ENCODE results near the gene HSF2.
A peak's percentile ranks its signal among the peaks of the same experiment; 100 is the strongest.
"Not testable (repeated sequence)": the region's sequence is repeated elsewhere in the genome, so short reads cannot be mapped to it uniquely, and the experiment has no call there.

The HSF2 gene

DNA sequence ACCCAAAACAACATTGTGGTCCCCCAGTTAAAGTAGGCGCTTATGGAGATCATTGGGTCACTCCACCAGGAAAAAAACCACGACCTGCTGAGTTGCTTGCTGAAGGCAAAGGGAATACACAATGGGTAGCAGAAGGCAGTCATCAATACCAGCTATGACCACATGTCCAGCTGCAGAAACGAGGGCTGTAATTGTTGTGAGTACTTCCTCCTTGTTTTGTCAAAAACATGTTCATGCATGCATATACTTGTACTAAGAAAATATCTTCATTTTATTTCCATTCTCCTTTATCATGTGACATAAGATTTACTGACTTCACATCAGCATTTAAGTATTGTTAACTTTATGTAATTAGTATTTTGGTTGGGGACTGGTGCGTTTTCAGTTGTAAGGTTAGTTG, 55.2 kb downstream of the HSF2 start:
- no peak for DNase-seq (ENCODE audit: low read depth in 2 of 2)

DNA sequence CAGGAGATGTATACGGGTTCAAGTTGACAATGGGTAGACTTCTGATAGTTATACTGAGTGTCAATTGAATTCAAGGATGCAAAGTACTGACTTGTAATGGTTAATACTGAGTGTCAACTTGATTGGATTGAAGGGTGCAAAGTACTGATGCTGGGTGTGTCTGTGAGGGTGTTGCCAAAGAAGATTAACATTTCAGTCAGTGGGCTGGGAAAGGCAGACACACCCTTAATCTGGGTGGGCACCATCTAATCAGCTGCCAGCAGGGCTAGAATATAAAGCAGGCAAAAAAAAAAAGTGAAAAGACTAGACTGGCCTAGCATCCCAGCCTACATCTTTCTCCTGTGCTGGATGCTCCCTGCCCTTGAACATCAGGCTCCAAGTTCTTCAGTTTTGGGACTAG, 55.7 kb downstream of the HSF2 start:
- not testable (repeated sequence) for DNase-seq (ENCODE audit: low read depth in 2 of 2)

DNA sequence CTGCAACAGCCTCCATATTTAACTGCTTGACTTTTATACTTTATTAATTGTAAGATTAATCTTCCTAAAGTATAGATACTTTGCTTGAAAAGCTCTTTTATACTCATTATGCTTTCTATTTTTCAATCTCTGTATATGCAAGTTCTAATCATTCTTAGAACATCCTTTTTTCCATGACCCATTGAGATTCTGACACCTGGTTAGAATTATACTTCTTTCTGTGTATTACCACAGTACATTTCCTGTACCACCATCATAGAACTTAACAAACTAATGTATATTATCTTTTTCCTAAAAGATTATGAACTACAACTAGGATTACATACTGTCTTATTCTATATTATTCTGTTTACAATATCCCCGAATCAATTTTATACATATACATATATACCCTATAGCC, 58.6 kb downstream of the HSF2 start:
- DNase-seq (ENCODE audit: low read depth in 2 of 2) = no peak

DNA sequence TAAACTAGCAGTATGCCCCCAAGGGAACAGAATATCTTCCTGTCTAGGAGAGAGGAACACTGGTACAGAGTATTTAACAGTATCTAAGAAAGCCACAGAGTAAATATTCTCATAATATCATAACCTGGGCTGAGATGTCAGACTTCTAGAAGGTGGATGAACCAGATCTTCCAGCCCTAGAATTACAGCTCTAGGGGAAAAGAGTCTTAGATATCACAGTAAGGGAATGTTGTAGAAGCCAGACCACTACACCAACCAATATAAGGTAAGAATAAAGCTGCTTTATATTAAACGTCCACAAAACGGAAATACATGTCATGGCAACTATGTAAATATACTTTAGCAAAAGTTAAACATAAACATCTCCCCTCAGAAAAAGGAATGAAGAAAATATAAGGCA, 59.8 kb downstream of the HSF2 start:
- DNase-seq (ENCODE audit: low read depth in 2 of 2) = no peak

GRCh38 chr6:122459865-122460416, 60.5 kb downstream of the HSF2 start:
- DNase-seq (ENCODE audit: low read depth in 2 of 2) = not testable (repeated sequence)

DNA sequence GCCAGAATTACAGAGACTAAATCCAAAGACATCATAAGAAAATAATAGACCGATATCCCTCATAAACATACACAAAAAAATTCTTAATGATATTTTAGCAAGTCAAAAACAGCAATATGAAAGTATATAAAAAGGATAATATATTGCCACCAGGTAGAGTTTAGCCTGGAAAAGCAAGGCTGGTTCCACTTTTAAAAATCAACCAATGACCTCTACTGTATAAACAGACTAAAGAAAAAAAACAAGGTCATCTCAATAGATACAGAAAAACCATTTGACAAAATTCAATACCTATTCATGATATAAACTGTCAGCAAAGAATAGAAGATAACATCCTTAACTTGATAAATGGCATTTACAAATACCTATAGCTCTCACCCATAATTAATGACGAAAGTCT, 62.4 kb downstream of the HSF2 start:
- DNase-seq (ENCODE audit: low read depth in 2 of 2) = no peak

DNA sequence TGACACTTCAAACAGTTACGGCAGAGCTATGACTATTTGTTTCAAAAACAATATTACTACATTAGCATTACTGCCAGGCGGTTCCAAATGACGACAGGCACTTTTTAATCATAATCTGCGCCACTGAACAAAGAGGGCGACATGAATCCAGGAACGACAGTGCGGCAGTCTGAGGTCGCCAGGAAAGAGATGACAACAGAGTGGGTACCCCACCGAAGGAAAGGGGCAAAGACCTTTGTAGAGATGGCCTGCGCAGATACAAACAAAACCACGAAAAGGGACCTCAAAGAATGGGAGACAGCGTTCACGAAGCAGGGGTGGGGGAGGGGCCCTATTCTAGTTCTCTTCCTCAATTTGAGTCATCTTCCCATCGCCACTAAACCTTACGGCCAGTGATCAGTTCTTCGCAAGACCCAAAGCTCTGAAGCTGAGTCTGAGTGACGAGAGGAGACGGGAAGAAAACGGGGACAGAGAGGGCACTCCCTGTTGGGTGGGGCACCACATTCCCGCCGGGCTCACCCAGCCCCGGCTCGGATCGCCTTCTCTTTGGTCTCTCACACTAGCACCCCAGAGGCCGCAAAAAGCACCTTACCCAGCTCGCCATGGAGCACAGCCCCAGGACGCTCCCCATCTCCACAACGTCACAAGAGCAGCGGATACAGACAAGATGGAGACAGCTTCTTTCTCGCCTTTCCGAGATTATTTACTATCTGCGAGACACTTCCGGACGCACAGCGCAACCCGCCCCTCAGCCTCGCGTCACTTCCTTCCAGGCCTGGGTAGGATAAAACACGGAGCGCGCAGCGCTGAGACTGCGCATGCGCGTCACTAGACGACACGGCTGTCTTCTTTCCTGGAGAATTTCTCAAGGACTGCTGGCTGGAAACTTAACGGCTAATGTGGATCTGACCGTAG, 71.9 kb downstream of the HSF2 start, which contains the start of gene SERINC1:
TSS of gene SERINC1 (minus strand) at position 701 of the 915 bp plus-strand sequence. CDS start at position 631, 70 bp downstream.
- peak; percentile 86 to 89 for DNase-seq (ENCODE audit: low read depth in 2 of 2)

GRCh38 chr6:122472022-122472340, 72.5 kb downstream of the HSF2 start:
- no peak for DNase-seq (ENCODE audit: low read depth in 2 of 2)

GRCh38 chr6:122476131-122476530, 76.7 kb downstream of the HSF2 start:
- DNase-seq (ENCODE audit: low read depth in 2 of 2) = no peak

DNA sequence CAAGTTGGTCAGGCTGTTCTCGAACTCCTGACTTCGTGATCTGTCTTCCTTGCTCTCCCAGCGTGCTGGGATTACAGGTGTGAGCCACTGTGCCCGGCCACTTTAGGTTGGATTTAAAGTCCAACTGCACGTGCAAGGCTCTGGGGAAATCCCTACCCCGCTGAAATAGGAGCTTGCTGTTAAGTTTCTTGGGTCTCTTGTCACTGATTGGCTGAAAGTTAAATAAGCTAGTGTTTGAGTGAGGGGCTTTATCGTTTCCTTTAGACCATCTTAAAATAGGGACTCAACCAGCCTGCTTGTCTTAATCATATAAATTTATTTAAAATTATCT, 83.3 kb downstream of the HSF2 start:
- DNase-seq (ENCODE audit: low read depth in 2 of 2) = no peak
